Measurements from ENCODE around the gene OR2A25. TPM values are rescaled to one million over a fixed set of nuclear protein-coding genes. Genes with fewer than 3 reads are reported as not detected.

The OR2A25 gene
- total RNA-seq, 1 donor from 2014 or later = not detected

GRCh38 chr7:144087230-144087629 is 17.6 kb downstream of the OR2A25 start:
- Mint-ChIP-seq H3K27ac (ENCODE audit: unreplicated experiment) (no peak overlapping the region), H3K36me3 (ENCODE audit: unreplicated experiment) (no peaks in the 10 kb centered on the region), H3K27me3 (ENCODE audit: unreplicated experiment) (no peaks in the 10 kb centered on the region), H3K4me1 (ENCODE audit: low read depth, unreplicated experiment) (no peaks in the 10 kb centered on the region), H3K9me3 (ENCODE audit: unreplicated experiment) (no peaks in the 10 kb centered on the region), H3K4me3 (ENCODE audit: unreplicated experiment) (no peak overlapping the region)
- DNase-seq = no peak
- TF ChIP-seq, protein P1, sequence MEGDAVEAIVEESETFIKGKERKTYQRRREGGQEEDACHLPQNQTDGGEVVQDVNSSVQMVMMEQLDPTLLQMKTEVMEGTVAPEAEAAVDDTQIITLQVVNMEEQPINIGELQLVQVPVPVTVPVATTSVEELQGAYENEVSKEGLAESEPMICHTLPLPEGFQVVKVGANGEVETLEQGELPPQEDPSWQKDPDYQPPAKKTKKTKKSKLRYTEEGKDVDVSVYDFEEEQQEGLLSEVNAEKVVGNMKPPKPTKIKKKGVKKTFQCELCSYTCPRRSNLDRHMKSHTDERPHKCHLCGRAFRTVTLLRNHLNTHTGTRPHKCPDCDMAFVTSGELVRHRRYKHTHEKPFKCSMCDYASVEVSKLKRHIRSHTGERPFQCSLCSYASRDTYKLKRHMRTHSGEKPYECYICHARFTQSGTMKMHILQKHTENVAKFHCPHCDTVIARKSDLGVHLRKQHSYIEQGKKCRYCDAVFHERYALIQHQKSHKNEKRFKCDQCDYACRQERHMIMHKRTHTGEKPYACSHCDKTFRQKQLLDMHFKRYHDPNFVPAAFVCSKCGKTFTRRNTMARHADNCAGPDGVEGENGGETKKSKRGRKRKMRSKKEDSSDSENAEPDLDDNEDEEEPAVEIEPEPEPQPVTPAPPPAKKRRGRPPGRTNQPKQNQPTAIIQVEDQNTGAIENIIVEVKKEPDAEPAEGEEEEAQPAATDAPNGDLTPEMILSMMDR (IDR thresholded peaks at IDR 0.05; ENCODE audit: partially characterized antibody, unreplicated experiment) = no peak

DNA sequence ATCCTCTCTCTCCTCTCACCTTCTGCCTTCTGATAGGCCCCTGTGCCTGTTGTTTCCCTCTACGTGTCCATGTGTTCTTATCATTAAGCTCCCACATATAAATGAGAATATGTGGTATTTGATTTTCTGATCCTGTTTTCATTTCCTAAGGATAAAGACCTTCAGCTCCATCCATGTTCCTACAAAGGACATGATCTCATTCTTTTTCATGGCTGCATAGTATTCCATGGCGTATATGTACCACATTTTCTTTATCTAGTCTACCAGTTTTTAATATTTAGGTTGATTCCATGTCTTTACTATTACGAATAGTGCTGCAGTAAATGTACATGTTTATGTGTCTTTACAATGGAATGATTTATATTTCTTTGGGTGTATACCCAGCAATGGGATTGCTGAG is 21.1 kb downstream of the OR2A25 start:
- Mint-ChIP-seq H3K4me3 (ENCODE audit: unreplicated experiment) (no peak overlapping the region), H3K36me3 (ENCODE audit: unreplicated experiment) (no peaks in the 10 kb centered on the region), H3K9me3 (ENCODE audit: unreplicated experiment) (no peaks in the 10 kb centered on the region), H3K4me1 (ENCODE audit: low read depth, unreplicated experiment) (no peaks in the 10 kb centered on the region), H3K27me3 (ENCODE audit: unreplicated experiment) (no peaks in the 10 kb centered on the region), H3K27ac (ENCODE audit: unreplicated experiment) (no peak overlapping the region)
- no peak for DNase-seq
- TF ChIP-seq, protein P1 (IDR thresholded peaks at IDR 0.05; ENCODE audit: partially characterized antibody, unreplicated experiment) = no peak

GRCh38 chr7:144098776-144099175 is 29.2 kb downstream of the OR2A25 start:
- no peak for DNase-seq
- H3K4me1 Mint-ChIP-seq (ENCODE audit: low read depth, unreplicated experiment) = peaks cover 2% of the 10 kb centered on the region
- TF ChIP-seq, protein P1 (IDR thresholded peaks at IDR 0.05; ENCODE audit: partially characterized antibody, unreplicated experiment) = no peak
- H3K27me3 Mint-ChIP-seq (ENCODE audit: unreplicated experiment) = no peaks in the 10 kb centered on the region
- H3K9me3 Mint-ChIP-seq (ENCODE audit: unreplicated experiment) = no peaks in the 10 kb centered on the region
- H3K4me3 Mint-ChIP-seq (ENCODE audit: unreplicated experiment) = no peak overlapping the region
- no peak overlapping the region for H3K27ac Mint-ChIP-seq (ENCODE audit: unreplicated experiment)
- H3K36me3 Mint-ChIP-seq (ENCODE audit: unreplicated experiment) = no peaks in the 10 kb centered on the region

DNA sequence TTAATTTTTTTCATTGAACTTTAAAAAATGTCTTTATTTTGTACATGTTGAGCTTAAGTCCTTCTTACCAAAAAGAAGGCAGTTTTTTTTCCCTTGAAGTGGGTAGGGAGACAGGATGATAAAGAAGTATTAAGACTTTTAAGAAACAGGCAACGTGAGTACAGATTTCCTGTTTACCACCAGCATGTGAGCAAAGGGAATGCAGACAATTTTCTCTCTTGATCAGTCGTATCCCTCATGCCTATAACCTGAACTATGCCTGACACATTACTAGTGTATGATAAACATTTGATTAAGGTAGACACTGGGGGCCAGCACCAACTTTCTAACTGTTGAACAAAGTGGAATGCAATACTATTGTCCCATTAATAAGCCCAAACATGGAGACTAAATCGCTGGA is 31.0 kb downstream of the OR2A25 start:
- H3K36me3 Mint-ChIP-seq (ENCODE audit: unreplicated experiment) = no peaks in the 10 kb centered on the region
- TF ChIP-seq, protein P1 (IDR thresholded peaks at IDR 0.05; ENCODE audit: partially characterized antibody, unreplicated experiment) = no peak
- no peaks in the 10 kb centered on the region for H3K27me3 Mint-ChIP-seq (ENCODE audit: unreplicated experiment)
- peaks cover 2% of the 10 kb centered on the region for H3K4me1 Mint-ChIP-seq (ENCODE audit: low read depth, unreplicated experiment)
- no peak overlapping the region for H3K27ac Mint-ChIP-seq (ENCODE audit: unreplicated experiment)
- DNase-seq = no peak
- H3K4me3 Mint-ChIP-seq (ENCODE audit: unreplicated experiment) = no peak overlapping the region
- H3K9me3 Mint-ChIP-seq (ENCODE audit: unreplicated experiment) = no peaks in the 10 kb centered on the region

GRCh38 chr7:144102041-144102440 is 32.4 kb downstream of the OR2A25 start:
- TF ChIP-seq, protein P1 (IDR thresholded peaks at IDR 0.05; ENCODE audit: partially characterized antibody, unreplicated experiment) = no peak
- Mint-ChIP-seq H3K27me3 (ENCODE audit: unreplicated experiment) (no peaks in the 10 kb centered on the region), H3K4me1 (ENCODE audit: low read depth, unreplicated experiment) (peaks cover 2% of the 10 kb centered on the region), H3K9me3 (ENCODE audit: unreplicated experiment) (no peaks in the 10 kb centered on the region), H3K4me3 (ENCODE audit: unreplicated experiment) (no peak overlapping the region), H3K36me3 (ENCODE audit: unreplicated experiment) (no peaks in the 10 kb centered on the region), H3K27ac (ENCODE audit: unreplicated experiment) (no peak overlapping the region)
- DNase-seq = no peak
